GM06990 (cell line): Measurements from ENCODE around the gene GPR161.
"Not testable (repeated sequence)": the region's sequence is repeated elsewhere in the genome, so short reads cannot be mapped to it uniquely, and the experiment has no call there.

Source experiments
- DNase-seq: peaks from one replicate; pipeline ENCODE4 v3.0.0-alpha.2; 2011; ENCODE audit not compliant: insufficient read length; ENCODE audit errors: extremely low read depth
- H3K27me3 ChIP-seq: replicated peaks from 2 replicates; pipeline ENCODE4 v1.6.0; 2011; ENCODE audit warnings: low read length; ENCODE audit not compliant: control insufficient read depth, insufficient read depth
- H3K36me3 ChIP-seq: 2 replicates; pipeline ENCODE4 v1.5.1; 2011; ENCODE audit warnings: low read length; ENCODE audit not compliant: control insufficient read depth, insufficient read depth
- H3K4me3 ChIP-seq: replicated peaks from 2 replicates; pipeline ENCODE4 v1.5.1; 2011; ENCODE audit warnings: low read depth, mild to moderate bottlenecking, control low read depth, low read length
- CTCF ChIP-seq: IDR thresholded peaks from 2 replicates; pipeline ENCODE4 v1.5.1; 2011; ENCODE audit warnings: low read length, control low read depth, mild to moderate bottlenecking, inconsistent platforms; ENCODE audit not compliant: insufficient read depth, poor library complexity, severe bottlenecking

GPR161 gene

DNA sequence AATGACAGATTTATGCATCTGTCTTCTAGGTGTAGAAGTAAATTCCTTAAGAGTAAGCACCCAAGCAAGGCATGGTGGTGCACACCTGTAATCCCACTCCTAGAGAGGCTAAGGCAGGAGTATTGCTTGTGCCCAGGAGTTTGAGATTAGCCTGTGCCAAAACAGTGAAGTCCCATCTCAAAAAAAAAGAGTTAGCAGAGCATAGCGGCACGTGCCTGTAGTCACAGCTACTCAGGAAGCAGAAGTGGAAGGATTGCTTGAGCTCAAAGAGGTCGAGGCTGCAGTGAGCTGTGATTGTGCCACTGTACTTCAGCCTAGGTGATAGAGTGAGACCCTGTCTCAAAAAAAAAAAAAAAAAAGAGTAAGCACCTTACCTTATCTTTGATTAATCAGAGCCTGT lies 26.9 kb upstream of the GPR161 start:
- no peaks in the 10 kb centered on the region for H3K36me3 ChIP-seq
- no peak overlapping the region for H3K4me3 ChIP-seq
- H3K27me3 ChIP-seq: no peaks in the 10 kb centered on the region
- no peak for TF ChIP-seq CTCF
- no peak for DNase-seq

- TF ChIP-seq CTCF: no peak
- Histone ChIP-seq H3K36me3 (no peaks in the 10 kb centered on the region), H3K4me3 (no peak overlapping the region), H3K27me3 (no peaks in the 10 kb centered on the region)
- no peak for DNase-seq
Measured at GRCh38 chr1:168161459-168161858, 24.7 kb upstream of the GPR161 start.

GRCh38 chr1:168159979-168160378 lies 23.2 kb upstream of the GPR161 start:
- Histone ChIP-seq H3K36me3 (no peaks in the 10 kb centered on the region), H3K4me3 (no peak overlapping the region), H3K27me3 (no peaks in the 10 kb centered on the region)
- no peak for TF ChIP-seq CTCF
- no peak for DNase-seq

GRCh38 chr1:168159251-168159650 lies 22.5 kb upstream of the GPR161 start:
- no peaks in the 10 kb centered on the region for H3K27me3 ChIP-seq

DNA sequence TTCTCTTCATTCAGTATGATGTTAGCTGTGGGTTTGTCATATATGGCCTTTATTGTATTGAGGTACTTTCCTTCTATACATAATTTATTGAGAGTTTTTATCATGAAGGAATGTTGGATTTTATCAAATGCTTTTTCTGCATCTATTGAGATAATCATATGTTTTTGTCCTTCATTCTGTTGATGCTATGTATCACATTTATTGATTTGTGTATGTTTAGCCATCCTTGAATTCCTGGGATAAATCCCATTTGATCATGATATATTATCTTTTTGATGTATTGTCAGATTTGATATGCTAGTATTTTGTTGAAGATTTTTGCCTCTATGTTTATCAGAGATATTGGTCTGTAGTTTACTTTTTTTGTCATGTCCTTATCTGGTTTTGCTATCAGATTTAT lies 20.9 kb upstream of the GPR161 start:
- Histone ChIP-seq H3K36me3 (no peaks in the 10 kb centered on the region), H3K4me3 (no peak overlapping the region), H3K27me3 (no peaks in the 10 kb centered on the region)
- TF ChIP-seq CTCF: no peak
- DNase-seq: no peak

More at GRCh38 chr1:168159251-168159650, 22.5 kb upstream of the GPR161 start:
- Histone ChIP-seq H3K36me3 (no peaks in the 10 kb centered on the region), H3K4me3 (no peak overlapping the region)
- DNase-seq: no peak
- TF ChIP-seq CTCF: no peak

DNA sequence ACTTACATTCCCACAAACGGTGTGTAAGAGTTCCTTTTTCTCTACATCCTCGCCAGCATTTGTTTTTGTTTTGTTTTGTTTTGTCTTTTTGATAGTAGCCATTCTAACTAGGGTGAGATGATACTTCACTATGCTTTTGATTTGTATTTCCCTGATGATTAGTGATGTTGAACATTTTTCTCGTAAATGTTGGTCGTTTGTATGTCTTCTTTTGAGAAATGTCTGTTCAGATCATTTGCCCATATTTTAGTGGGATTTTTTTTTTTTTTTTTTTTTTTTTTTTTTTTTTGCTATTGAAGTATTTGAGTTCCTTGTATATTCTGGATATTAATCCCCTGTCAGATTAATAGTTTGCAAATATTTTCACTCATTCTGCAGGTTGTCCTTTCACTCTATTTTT lies 19.2 kb upstream of the GPR161 start:
- no peaks in the 10 kb centered on the region for H3K27me3 ChIP-seq
- no peak for TF ChIP-seq CTCF
- no peaks in the 10 kb centered on the region for H3K36me3 ChIP-seq
- DNase-seq: no peak
- no peak overlapping the region for H3K4me3 ChIP-seq

GRCh38 chr1:168154707-168155106 lies 18.0 kb upstream of the GPR161 start:
- not testable (repeated sequence) for H3K27me3 ChIP-seq, DNase-seq, H3K36me3 ChIP-seq, H3K4me3 ChIP-seq
